NCI-H2196 treated with DMSO at 0.1 percent for 48 hours (cell line): ENCODE measurements around the gene UCHL5.

Experiments used
- DNase-seq: peaks from one replicate; lab custom pipeline; 2025; ENCODE audit not compliant: unreplicated experiment; lab: John Stamatoyannopoulos, UW

Gene UCHL5, protein sequence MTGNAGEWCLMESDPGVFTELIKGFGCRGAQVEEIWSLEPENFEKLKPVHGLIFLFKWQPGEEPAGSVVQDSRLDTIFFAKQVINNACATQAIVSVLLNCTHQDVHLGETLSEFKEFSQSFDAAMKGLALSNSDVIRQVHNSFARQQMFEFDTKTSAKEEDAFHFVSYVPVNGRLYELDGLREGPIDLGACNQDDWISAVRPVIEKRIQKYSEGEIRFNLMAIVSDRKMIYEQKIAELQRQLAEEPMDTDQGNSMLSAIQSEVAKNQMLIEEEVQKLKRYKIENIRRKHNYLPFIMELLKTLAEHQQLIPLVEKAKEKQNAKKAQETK

GRCh38 chr1:193059282-193060114 lies at the start of gene UCHL5, which contains the start of gene RO60:
Gene UCHL5, minus strand, starts transcription at chr1:193059360. Its CDS starts 100 bp downstream, at chr1:193059260.
Gene RO60, plus strand, starts transcription at chr1:193059612. Its CDS starts 9,443 bp downstream, at chr1:193069055.
- peak; percentile 95 for DNase-seq

- DNase-seq = no peak
Measured at GRCh38 chr1:193108471-193108870, 49.3 kb upstream of the UCHL5 start.

GRCh38 chr1:193105821-193106177 lies 46.6 kb upstream of the UCHL5 start:
- no peak for DNase-seq

DNA sequence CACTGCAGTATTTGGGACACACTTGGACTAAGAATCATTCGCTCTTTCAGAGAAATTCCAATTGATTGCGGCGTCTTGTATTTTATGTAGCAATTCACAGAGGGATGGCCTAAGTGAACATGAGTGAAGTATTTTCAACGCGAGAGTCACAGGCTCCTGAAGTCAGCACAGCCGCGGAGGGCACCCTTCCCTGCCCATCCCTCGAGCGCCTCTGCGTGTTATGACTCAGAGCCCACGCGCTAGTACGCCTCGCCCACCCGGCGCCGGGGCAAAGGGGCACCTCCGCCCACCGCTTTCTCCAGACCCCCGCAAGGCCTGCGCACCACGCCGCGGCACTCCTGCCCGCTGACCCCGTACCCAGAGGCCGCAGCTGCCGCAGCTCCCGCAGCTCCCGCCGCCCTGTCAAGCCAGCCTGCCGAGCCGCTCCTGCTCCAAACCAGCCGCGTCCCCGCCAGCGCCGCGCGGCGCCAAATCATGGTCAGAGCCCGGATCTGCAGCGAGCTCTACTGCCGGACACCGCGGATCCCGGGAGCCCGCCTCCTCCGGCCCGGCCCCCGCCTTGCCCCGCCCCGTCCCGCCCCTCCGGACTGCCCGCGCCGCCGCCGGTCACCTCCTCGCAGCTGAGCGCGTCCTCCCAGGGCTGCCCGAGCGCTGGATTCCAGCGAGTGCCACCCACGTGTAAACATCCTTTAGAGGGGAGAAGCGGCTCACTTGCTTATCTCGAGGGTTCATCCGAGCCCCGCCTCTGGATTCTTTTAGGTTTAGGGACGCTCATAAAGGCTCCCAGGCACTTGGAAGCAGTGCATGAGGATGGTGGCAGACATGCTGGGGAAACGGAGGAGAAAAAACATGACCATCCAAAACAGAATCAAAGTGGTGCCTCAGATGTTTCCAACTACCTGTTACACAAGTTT lies 46.0 kb upstream of the UCHL5 start, which contains the start of gene GLRX2:
TSS of gene GLRX2 (minus strand) at position 508 of the 914 bp plus-strand sequence. CDS start at position 476, 32 bp downstream.
- DNase-seq = peak; percentile 50

- DNase-seq = no peak
Measured at GRCh38 chr1:193104502-193104906, 45.3 kb upstream of the UCHL5 start.

- no peak for DNase-seq
Measured at GRCh38 chr1:193103759-193104501, 44.8 kb upstream of the UCHL5 start.

- no peak for DNase-seq
Measured at GRCh38 chr1:193102662-193103061, 43.5 kb upstream of the UCHL5 start.

DNA sequence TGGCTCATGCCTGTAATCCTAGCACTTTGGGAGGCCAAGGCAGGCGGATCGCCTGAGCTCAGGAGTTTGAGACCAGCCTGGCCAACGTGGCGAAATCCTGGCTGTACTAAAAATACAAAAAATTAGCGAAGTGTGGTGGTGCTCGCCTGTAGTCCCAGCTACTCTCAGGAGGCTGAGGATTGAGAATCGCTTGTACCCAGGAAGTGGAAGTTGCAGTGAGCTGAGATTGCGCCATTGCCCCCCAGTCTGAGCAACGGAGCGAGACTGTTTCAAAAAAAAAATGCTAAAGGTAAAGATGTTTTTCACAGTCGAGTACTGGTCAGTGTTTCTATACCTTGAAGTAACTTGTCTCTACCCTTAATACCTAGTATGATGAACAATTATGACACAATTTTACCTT lies 35.0 kb upstream of the UCHL5 start:
- no peak for DNase-seq

DNA sequence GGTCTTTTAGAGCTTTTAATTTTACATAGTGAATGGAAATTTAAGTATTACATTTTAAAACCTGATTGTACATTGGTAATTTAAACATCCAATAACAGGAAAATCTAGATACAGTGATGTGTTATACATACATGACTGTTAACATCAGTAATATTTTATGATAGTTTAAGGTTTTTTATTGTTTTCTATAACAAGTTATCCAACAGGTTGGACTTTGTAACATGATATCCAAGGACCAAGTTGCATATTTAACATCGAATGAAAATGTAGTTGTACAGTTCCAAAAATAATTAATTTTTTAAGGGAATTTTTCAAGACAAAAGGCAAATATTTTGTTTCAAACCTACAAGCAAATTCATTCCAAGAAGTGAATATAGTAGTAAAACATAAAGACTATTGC lies 31.7 kb upstream of the UCHL5 start:
- DNase-seq = no peak

GRCh38 chr1:193087893-193088292 lies 28.7 kb upstream of the UCHL5 start:
- DNase-seq = no peak

GRCh38 chr1:193086342-193086741 lies 27.2 kb upstream of the UCHL5 start:
- DNase-seq = no peak

DNA sequence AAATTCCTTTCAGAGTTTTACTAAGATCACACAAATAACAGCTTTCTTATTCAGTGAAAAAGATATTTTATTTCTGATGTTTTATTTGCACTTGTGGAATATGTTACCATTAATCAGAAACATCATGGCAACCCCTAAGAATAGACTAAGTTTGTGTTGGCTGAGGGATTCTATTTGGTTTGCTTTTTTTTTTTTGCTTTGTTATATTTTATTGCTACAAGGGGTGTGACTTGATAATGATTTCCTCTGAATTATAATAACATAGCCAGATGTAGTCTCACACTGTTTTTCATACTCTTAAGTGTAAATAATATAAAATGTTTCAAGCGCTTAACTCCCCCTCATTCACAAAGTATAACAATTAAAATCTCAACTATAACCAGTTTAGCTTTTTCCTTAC lies 26.1 kb upstream of the UCHL5 start:
- DNase-seq = no peak

DNA sequence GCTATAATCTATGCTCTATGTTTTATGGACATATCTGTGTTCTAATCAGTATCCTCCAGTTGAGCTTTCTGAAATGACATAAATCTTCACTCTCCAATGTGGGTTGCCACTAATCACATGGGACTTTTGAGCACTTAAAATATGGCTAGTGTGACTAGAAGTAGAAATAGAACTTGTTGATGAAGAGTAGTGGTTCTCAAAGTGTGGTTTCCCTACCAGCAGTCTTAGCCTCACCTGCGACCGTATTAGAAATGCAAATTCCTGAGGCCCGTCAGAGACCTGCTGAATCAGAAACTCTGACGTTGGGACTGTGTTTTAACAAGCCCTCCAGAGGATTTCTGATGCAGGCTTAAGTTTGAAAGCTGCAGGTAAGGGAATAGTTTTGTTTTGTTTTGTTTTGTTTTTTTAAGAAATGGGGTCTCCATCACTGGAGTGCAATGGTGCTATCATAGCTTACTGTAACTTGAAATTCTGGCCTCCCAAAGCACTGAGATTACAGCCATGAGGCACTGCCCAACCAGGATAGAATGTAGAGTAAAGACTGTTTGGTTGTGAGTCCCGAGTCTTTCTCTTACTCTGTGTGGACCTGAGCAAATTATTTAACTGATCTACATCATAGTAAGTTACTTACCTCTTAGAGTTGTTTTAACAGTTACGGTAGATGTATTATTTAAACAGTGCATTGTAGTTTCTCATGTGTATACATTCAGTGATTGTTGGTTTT lies 24.4 kb upstream of the UCHL5 start:
- DNase-seq = no peak

GRCh38 chr1:193079187-193079586 lies 20.0 kb upstream of the UCHL5 start:
- DNase-seq = no peak

GRCh38 chr1:193077991-193078390 lies 18.8 kb upstream of the UCHL5 start:
- no peak for DNase-seq

- no peak for DNase-seq
Measured at GRCh38 chr1:193070942-193071341, 11.8 kb upstream of the UCHL5 start.

- DNase-seq = no peak
Measured at GRCh38 chr1:193070386-193070753, 11.2 kb upstream of the UCHL5 start.

GRCh38 chr1:193069748-193070385 lies 10.7 kb upstream of the UCHL5 start:
- no peak for DNase-seq

DNA sequence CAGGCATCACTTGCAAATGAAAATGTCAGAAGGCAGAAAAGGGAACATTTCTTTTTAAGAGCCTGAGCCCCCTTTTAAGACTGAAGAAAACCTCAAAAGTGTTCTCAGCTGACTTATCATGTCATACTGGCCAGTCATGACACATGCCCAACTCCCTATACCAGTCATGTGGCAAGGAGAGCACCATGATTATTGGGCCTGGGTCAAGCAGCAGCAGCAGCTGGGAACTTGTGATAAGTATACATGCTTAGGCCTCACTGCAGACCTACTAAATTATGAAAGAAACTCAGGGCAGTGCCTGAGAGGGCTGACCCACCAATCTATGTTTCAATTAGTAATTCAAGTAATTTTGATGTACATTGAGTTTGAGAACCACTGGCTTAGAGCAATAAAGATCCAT lies 8.9 kb upstream of the UCHL5 start:
- DNase-seq = no peak
